ENCODE measurements around the gene KCTD5.

DNA sequence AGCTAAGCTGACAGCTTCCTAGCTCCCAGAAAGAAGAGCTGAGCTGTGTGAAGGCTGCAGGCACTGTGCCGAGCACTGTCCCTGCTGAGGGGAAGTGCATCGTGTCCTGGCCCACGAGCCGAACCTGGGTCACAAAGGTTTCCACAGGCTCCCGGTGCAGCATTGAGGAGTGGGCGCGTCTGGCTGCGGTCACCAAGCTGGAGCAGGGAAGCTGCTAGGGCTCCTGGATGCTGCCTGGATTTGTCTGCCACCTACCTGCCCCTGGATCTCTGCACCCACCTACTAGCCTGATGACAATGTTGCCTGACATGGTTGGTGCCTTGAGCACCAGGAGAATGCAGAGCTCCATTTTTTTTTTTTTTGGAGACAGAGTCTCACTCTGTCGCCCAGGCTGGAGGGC lies 63.6 kb downstream of the KCTD5 start:
- TF ChIP-seq, protein P1, sequence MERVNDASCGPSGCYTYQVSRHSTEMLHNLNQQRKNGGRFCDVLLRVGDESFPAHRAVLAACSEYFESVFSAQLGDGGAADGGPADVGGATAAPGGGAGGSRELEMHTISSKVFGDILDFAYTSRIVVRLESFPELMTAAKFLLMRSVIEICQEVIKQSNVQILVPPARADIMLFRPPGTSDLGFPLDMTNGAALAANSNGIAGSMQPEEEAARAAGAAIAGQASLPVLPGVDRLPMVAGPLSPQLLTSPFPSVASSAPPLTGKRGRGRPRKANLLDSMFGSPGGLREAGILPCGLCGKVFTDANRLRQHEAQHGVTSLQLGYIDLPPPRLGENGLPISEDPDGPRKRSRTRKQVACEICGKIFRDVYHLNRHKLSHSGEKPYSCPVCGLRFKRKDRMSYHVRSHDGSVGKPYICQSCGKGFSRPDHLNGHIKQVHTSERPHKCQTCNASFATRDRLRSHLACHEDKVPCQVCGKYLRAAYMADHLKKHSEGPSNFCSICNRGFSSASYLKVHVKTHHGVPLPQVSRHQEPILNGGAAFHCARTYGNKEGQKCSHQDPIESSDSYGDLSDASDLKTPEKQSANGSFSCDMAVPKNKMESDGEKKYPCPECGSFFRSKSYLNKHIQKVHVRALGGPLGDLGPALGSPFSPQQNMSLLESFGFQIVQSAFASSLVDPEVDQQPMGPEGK (tag by site-specific recombination; IDR thresholded peaks at IDR 0.05), result no peak
- TF ChIP-seq ZSCAN30 (tag by site-specific recombination; IDR thresholded peaks at IDR 0.05), result no peak
